EL (cell line): ENCODE data around the gene TBC1D2B.
"Not testable (repeated sequence)": the region's sequence is repeated elsewhere in the genome, so short reads cannot be mapped to it uniquely, and the experiment has no call there.

ENCODE experiments used
- DNase-seq: peaks from one replicate; pipeline ENCODE4 v3.0.0-alpha.2; 2016

Gene TBC1D2B

DNA sequence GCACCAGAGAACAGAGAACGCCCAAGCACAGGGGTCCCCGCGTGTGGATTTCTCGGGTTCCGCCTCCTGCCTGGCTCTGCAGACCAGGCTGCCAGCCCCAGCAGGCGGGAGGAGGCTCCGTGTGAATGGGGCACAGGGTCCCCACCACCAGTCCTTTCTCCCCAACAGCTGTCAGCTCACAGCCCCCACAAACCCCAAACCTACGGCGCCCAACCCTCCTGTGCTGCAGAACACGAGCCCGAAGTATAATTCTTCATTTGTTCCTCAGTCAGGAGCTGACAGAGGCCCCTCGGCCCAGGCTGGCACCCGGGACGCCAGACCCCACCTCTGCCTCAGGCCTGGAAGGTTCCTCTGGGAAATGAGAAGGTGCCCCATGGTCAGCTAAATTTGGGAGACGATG lies 78.0 kb downstream of the TBC1D2B start:
- DNase-seq: no peak

DNA sequence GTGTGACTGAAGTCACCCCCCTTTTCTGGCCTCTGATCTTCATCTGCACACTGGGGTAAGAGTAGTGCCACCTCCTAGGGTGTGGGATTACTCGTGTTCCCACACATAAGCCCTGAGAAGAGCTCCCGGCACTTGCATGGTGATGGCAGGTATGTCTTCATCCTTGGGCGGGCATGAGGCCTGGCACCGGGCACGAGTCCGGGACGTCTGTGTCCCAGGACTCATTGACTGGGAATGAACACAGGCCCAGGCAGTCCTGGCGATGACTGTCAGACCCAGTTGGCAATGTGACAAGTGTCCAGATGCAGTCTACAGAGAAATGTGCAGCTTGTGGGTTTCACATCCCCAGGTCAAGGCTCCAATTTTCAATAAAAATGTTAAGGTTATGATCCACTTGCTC lies 78.9 kb downstream of the TBC1D2B start:
- DNase-seq: no peak

DNA sequence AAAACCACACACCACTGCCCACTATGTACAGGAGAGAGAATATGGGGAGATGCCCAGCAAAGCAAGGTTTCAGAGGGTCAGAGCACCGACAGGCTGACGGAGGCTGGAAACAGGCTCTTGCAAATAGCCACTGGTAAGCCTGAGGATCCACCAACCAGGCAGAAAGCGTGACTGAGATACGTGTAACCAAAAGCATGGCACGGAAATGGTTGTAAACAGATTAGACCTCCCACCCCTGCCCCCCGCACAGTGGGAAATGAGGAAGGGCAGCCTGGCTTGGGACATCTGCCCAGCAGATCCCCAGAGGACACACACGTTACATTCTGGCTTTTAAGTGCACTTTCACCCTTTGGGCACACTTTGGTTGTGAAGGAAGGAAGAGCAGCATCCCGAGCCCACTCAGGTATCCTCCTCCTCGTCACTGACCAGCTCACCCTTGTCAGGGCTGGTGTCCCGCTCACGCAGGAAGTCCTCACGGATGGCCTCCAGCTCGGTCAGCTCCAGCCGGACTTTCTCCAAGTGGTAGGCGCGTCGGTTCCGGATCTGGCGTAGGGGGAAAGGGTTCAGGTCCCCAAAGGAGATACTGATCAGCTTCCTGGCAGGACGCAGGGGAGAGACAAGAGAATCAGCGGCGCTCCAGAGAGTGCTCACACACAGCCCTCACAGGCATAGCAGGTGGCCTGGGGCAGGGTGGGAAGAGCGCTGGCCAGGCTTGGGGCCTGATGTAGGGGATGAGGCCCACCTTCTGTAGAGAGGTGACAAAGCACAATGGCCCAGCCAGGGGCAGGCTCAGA lies 79.6 kb downstream of the TBC1D2B start:
- DNase-seq: not testable (repeated sequence)

DNA sequence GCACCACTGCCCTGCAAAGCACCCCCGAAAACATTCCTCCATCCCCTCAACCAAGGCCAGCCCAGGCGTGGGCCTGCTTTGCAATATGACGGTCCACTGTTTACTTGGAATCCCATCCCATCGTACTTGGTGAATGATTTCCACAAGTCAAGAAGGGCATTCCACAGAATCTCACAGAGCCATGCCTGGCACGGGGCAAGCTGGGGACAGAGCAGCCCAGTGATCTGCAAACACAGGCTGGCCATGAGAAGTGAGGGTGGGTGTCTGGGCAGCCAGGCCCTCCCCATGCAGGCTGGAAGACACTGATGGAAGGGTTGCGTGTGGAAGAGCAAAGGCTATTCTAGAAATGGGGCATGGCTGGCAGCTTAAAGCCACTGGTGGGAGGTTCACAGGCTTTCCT lies 80.3 kb downstream of the TBC1D2B start:
- not testable (repeated sequence) for DNase-seq

DNA sequence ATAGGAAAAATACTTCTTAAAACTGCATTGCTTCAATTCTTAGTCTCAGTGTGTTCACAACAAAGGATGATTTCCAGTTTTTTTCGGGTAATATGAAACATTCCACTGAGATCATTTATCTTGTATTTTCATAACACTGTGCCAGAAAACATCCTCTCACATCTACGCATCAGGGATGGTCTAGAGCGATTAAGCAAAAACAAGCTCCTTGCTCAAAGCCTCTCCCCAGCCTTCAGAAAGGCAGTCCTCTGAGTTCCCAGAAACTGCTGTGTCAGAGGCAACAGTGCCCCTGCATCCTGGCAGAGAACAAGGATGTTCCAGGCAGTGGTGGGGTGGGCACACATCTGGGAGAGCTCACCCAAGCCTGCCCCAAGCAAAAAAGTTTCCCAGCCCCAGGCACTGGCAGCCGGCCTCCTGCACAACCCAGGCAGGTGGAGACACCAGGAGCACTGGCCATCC lies 80.8 kb downstream of the TBC1D2B start:
- not testable (repeated sequence) for DNase-seq

DNA sequence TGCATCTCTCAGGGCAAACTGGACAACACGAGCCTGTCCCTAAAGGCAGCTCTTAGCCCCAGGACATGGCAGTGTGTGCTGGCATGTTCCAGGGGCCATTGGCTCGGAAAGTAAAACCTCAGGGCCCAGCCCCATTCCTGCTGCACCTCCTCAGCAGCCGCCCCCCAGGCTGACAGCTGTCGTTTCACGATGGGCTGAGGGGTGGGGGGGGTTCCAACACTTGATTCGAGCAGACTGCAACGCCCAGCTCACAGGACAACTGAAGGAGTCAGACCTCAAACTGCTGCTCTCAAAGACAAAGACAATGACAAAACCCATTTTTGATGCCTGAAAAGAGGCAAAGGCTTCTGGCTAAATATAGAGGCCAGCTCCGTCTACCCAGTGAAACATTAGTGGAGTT lies 81.3 kb downstream of the TBC1D2B start:
- DNase-seq: not testable (repeated sequence)

DNA sequence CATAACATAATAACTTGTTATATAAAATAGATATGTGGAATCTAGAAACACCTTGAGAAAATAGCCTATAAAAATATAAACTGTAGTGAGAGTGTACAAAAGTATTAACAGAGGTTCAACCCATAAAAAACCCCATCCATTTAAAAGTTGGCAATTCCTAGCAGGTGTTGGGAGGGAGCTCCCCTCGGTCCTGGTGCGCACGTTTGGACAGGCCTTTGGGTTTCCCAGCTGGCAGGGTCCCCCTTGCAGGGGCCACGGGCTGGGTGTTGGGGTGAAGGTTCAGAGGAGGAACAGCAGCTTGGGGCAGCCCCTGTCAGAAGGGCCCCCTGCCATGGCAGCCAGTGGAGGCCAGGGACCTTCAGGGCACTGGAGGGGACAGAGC lies 82.0 kb downstream of the TBC1D2B start:
- not testable (repeated sequence) for DNase-seq

DNA sequence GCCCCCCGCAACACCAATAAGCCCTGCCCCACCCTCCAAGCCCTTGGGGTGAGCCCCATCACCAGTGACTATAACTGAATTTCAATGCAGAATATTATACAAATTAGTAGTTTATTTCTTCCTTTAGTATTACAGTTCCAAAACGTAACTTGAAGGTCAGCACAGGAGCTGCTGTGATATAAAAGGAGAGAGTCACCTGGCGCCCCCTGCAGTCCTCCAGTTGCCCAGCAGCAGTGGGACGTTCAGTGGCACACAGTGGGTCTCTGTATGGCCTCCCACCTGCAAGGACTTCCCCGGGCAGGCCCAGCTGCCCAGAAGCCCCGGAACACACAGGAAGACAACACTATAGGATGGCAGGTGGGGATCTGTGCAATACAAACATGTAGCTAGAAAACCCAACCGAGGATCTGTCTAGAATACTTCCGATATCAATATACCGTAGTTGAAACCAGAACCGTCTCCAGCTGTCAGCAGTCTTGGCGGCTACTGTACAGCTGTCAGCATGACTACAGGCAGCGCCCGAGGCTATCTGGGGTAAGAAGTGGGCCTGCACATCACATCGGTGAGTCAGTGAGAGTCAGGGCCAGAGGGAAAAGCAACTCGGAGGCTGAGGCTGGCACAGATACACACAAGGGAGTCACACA lies 82.5 kb downstream of the TBC1D2B start:
- DNase-seq: peak; percentile 91

DNA sequence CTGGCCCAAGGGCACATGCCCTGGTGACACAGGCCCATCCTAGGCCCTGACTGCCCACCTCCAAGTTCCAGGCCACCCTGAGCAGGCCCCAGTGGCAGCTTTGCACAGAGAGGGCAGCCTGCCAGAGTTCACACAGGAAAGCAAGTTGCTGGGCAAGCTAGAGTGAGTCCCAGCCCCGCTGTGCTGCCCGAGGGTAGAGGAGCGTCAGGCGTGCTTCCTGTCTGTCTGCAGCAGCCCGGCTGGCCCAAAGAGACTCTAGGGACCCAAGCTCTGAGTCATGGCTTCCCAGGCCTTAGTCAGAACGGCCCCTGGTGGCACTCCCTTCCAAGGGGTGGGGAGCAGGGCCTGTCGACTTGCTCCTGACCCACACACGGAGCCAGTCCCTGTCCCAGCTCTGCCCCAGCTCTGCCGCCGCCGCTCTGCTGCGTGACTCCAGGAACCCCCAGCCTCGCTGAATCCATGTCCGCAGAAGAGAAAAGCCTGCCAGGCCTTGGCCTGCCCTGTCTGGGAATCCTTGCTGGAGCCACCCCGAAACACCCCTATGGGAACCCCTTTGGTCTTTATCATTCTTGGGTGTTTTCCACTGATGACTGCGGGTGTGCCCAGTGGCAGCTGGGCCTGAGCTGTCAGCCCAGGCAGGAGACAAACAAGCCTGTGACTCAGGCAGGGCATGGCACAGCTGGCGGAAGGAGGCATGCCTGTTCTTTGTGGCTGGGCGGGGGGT lies 83.4 kb downstream of the TBC1D2B start:
- peak; percentile 98 for DNase-seq

DNA sequence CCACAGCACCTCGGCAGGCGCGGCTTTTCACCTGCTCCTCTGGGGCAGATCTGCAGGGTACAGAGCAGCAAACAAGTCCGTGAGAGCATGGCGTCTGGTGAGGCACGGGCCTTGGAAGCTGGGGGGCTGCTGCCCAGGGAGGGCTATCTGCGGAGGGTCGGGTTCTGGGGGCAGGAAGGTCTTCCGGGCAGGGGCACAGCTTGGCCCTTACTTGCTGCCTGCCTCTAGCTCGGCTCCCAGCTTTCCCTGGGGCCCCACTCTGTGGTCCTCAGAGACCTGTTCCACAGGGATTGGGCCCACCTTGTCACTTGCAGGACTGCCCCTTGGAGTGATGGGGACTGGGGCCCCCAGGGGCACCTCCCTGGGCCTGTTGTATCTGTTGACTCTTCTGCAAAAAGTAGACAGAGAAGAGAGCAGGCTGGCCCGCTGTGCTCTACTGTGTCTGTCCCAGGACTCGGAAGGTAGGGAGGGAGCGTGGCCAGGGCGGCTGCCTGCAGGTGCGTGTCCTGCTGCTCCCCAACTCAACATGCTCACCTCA lies 84.1 kb downstream of the TBC1D2B start:
- DNase-seq: no peak

DNA sequence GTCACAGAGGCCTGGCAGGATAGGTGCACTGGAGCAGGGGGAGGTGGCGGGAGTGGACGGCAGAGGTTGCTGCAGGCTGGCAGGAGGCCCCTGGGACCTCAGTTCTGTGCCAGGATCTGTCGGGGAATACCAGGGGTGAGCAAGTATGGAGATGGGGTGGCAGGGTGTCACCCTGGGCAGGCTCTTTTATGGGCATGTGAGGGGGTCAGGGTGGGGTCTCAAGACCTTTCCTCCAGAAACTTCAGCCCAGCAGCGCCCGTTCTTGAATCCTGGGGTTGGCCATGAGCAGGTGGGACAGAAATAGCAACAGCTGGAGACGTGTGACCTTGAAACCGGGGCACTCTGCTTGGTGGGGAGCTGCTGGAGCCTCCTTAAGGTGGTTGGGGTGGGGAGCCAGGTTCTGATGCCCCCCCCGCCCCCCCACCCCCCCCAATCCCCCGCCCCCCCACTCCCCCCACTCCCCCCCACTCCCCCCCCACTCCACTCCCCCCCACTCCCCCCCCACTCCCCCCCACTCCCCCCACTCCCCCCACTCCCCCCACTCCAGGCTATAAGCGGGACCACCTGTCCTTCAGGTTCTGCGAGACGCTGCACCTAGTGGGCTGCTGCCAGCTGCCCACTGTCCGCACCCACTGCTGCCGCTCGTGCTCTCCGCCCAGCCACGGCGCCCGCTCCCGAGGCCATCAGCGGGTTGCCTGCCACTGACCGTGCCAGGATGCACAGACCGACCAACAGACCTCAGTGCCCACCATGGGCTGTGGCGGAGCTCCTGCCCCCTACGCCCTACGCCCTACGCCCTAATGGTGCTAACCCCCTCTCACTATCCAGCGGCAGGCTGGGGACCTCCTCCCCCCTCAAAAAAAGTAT lies 84.9 kb downstream of the TBC1D2B start:
- DNase-seq: no peak

DNA sequence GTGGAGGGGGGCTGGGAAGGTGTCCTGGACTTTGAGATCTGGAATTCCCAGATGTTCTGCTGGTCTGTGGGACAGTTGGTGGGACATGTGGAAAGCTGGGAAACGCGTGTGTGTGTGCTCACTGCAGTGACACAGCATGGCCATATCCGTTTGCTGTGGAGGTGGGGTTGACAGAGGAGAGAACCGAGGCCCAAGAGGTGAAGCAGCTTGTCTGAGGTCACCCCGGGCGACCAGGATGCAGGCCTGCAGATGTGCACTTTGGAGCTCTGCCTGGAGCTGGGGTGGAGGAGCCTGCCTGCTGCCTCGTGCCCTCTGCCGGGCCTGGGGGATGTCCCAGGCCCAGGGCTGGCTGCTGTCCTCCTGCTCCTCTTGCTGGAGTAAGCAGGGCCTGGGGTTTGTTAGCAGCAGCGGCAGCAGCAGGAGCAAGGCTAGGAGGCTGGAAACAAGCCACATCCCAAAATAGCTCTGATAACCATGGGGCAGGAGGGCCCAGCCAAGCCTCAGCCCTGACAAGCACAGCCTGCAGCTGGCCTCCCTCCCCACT lies 85.8 kb downstream of the TBC1D2B start:
- DNase-seq: peak; percentile 43

DNA sequence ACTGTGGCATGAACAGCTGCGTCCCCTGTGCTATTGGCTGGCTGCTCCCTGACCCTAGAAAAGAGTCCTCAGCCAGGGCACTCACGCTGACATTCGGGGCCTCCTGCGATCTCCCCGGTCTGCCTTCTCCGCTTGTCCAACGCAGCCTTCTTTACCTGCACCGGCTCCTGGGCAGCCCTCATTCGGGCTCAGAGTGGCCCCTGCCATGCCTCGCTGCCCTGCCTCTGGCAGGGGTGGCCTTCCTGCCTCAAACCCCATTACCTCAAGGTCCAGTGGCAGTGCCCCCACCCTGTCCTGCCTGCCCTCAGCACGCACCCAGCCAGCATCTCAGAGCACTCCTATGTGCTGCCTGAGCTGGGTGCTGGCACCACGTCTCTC lies 86.5 kb downstream of the TBC1D2B start:
- DNase-seq: no peak

DNA sequence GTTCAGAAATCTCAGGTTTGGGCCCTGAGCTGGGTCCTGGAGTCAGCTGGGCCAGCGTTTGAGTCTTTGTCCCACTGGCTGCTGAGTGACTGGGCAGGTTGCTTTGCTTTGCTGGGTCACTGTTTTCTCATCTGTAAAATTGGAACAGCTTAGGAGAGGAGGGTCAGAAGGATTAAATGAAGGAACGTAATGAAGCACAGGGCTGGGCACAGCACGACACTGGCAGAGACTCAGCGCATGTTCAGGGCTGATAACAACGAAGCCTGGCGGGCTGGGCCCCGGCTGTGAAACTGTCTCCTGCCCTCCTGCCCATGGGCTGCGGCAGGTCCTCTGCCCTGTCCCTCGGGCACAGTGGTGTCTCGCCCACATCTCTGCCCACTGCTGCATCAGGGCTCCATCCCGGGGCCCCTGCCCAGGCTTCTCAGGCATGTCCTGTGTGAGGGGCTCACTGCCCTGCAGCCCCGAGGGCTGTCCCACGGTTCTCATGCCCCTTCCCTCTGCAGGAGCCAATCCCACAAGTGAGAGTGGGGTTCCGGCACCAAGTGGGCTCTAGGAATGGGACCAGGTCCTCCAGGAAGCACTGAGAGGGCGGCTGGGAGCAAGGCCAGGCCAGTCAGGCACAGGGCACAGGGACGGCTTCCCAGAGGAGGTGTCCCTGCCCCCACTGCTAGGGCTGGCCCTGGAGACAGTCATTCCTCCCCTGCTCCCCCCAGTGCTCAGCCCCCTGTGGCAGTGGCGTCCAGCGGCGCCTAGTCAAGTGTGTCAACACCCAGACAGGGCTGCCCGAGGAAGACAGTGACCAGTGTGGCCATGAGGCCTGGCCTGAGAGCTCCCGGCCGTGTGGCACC lies 88.0 kb downstream of the TBC1D2B start:
- DNase-seq: no peak

DNA sequence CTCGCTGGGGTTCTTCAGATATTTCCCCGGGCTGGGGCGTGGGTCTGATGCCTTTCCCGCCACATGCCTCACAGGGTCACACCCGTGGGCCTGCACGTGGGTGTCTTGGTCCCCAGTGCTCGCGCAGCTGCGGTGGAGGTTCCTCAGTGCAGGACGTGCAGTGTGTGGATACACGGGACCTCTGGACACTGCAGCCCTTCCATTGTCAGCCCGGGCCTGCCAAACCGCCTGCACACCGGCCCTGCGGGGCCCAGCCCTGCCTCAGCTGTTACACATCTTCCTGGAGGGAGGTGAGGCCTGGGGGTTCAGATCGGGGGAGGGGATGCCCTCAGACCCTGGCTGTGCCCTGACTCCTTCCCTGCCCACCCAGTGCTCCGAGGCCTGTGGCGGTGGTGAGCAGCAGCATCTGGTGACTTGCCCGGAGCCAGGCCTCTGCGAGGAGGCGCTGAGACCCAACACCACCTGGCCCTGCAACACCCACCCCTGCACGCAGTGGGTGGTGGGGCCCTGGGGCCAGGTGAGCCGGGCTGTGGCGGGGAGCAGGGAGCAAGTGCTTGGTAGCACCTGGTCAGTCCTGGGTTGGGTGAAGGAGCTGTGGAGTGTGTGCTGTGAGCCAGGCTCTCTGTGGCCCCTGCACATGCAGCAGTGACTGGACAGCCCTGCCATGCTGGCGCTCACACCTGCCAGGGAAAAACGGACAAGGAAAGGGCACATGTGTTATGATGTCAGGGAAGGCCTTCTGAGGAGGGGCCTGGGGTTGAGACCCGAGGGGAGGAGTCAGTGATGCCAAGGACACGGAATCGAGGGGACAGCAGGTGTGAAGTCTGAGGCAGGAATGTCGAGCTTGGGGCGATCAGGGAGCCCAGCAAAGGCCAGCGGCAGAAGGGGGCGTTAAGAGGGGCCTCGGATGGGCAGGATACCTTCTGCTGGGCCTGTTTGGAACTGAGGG lies 88.9 kb downstream of the TBC1D2B start:
- DNase-seq: no peak

DNA sequence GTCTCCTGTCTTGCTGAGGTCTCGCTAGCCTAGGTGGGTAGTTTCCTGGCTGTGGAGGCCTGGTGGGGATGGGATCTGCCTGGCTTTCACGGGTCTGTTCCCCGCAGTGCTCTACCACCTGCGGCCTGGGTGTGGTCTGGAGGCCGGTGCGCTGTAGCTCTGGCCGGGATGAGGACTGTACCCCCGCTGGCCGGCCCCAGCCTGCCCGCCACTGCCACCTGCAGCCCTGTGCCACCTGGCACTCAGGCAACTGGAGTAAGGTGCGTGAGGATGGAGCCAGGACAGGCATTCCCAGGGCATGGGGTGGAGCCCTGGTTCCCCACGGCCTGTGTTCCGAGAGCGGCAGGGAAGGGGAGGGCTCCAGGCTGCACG lies 89.8 kb downstream of the TBC1D2B start:
- DNase-seq: not testable (repeated sequence)

DNA sequence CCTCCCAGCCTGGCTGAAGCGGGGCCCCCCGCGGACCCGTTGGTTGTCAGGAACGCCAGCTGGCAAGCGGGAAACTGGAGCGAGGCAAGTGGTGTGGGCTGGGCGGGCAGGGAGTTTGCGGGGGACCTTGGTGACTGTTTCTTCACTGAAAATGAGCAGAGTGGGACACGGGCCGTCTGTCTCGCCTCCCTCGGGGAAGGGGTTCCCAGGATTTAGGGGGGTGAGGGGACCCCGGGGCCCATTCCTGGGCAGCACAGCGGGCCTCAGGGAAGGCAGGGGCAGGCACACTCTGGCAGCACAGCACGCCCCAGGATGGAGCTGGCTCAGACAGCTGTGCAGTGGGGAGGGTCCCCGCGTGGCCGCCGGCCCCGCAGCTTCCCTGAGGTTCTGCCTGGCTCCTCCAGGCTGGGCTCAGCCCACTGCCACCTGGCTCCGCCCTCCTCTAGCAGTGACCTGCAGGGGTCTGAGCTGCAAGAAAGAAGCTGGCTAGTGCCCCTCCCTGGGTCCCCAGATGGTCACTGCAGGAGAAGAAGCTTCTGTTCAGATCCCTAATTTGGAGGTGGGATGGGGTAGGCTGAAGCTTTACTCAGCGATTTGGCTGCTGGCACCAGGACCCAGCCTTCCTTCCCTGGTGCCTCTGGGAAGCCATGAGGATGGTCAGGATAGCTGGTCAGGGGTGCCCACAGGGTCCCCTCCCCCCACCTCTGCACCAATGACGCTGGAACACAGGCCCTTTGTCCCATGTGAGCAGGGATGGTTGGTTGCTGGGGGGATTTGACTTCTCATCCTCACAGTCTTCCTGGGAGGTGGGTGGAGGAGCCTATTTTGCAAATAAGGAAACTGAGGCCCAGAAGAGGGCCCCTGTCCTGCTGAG lies 90.4 kb downstream of the TBC1D2B start:
- no peak for DNase-seq

DNA sequence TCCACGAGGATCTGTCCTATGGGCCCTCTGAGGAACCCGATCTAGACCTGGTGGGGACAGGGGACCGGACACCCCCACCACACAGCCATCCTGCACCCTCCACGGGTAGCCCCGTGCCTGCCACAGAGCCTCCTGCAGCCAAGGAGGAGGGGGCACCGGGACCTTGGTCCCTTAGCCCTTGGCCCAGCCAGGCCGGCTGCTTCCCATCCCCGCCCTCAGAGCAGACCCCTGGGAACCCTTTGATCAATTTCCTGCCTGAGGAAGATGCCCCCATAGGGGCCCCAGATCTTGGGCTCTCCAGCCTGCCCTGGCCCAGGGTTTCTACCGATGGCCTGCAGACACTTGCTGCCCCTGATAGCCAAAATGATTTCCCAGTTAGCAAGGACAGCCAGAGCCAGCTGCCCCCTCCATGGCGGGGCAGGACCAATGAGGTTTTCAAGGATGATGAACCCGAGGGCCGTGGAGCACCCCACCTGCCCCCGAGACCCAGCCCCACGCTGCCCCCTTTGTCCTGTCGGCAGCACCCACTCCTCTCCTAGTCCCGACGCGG lies 91.5 kb downstream of the TBC1D2B start:
- DNase-seq: no peak
